PC-9 (cell line): ENCODE results near the gene NEU1.

Experiments
- EZH2 ChIP-seq: fragments of 200-600 bp; sonication (generic); IDR thresholded peaks from 2 replicates; pipeline ENCODE4 v1.8.0; 2017; ENCODE audit warnings: antibody characterized with exemption, low read depth
- TF ChIP-seq, protein P1 (sequence below): fragments of 200-600 bp; sonication (generic); conservative IDR thresholded peaks from 2 replicates; pipeline ENCODE4 v1.6.1; 2017; ENCODE audit warnings: mixed run types, antibody characterized with exemption, mild to moderate bottlenecking, moderate library complexity

DNA sequence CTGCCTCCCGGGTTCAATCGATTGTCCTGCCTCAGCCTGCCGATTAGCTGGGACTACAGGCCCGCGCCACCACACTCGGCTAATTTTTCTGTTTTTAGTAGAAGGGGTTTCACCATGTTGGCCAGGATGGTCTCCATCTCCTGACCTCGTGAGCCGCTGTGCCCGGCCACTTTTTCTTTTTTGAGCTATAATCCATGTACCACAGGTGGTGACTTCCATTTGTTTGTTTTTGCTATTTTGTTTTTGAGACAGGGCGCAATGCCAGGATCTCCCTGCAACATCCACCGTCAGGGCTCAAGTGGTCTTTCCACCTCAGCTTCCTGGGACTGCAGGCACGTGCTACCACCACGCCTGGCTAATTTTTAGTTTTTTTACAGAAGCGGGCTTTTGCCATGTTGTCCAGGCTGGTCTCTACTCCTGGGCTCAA is 26.6 kb downstream of the NEU1 start:
- TF ChIP-seq, protein P1, sequence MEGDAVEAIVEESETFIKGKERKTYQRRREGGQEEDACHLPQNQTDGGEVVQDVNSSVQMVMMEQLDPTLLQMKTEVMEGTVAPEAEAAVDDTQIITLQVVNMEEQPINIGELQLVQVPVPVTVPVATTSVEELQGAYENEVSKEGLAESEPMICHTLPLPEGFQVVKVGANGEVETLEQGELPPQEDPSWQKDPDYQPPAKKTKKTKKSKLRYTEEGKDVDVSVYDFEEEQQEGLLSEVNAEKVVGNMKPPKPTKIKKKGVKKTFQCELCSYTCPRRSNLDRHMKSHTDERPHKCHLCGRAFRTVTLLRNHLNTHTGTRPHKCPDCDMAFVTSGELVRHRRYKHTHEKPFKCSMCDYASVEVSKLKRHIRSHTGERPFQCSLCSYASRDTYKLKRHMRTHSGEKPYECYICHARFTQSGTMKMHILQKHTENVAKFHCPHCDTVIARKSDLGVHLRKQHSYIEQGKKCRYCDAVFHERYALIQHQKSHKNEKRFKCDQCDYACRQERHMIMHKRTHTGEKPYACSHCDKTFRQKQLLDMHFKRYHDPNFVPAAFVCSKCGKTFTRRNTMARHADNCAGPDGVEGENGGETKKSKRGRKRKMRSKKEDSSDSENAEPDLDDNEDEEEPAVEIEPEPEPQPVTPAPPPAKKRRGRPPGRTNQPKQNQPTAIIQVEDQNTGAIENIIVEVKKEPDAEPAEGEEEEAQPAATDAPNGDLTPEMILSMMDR, result no peak
- TF ChIP-seq EZH2, result no peak
